Measurements from ENCODE around the gene APBA1. TPM values are rescaled to one million over a fixed set of nuclear protein-coding genes. Genes with fewer than 3 reads are reported as not detected.

The APBA1 gene
- total and polyA plus RNA-seq, 2 of the 4 experiments (the other 2 are of a cell fraction) = 3.8 to 5.1 TPM

GRCh38 chr9:69584759-69585158 lies 87.4 kb downstream of the APBA1 start:
- Histone ChIP-seq H2BK120ac (ENCODE audit: low read depth, low read length) (no peak overlapping the region), H4K91ac (ENCODE audit: insufficient read depth, low read depth, low read length) (no peak overlapping the region), H3K14ac (replicated peaks; ENCODE audit: low read depth, low read length) (no peak overlapping the region), H4K5ac (ENCODE audit: low read depth, low read length) (no peak overlapping the region), H3K9me3 (ENCODE audit: control insufficient read depth, insufficient read depth, low read length) (no peaks in the 10 kb centered on the region), H2AK9ac (replicated peaks; ENCODE audit: low read depth, low read length, poor library complexity) (no peak overlapping the region), H4K8ac (ENCODE audit: low read depth in 2 of 2, low read length in 2 of 2) (no peak overlapping the region), H3K9ac (ENCODE audit: low read depth, low read length) (no peak overlapping the region), H2AK5ac (ENCODE audit: low read depth, low read length) (no peak overlapping the region), H3K56ac (ENCODE audit: extremely low read depth, insufficient read depth, low read length) (no peak overlapping the region), H3K4ac (ENCODE audit: low read depth, low read length) (no peak overlapping the region), H3K4me3 (ENCODE audit: insufficient read depth, low read depth, low read length) (no peak overlapping the region), H2BK15ac (ENCODE audit: low read depth, low read length) (no peak overlapping the region), H2BK5ac (ENCODE audit: low read depth, low read length, poor library complexity, severe bottlenecking) (no peak overlapping the region), H3K79me1 (ENCODE audit: low read depth in 1 of 2, low read length in 2 of 2) (no peaks in the 10 kb centered on the region), H3K36me3 (ENCODE audit: control insufficient read depth, insufficient read depth, low read length) (no peaks in the 10 kb centered on the region), H3K9me1 (ENCODE audit: insufficient read depth, low read length) (peaks cover 3% of the 10 kb centered on the region; the same call in 1 of the 2 replicates), H3K27me3 (ENCODE audit: control insufficient read depth, insufficient read depth, low read length) (no peaks in the 10 kb centered on the region), H2BK20ac (ENCODE audit: low read depth, low read length) (no peak overlapping the region), H3K23ac (ENCODE audit: low read depth, low read length) (no peak overlapping the region), H2AFZ (replicated peaks; ENCODE audit: low read length, poor library complexity) (no peak overlapping the region), H3K27ac (ENCODE audit: insufficient read depth, low read length) (no peak overlapping the region), H3K18ac (ENCODE audit: low read depth, low read length) (no peak overlapping the region), H3K4me1 (ENCODE audit: control insufficient read depth, insufficient read depth, low read length) (peaks cover 2% of the 10 kb centered on the region; the same call in 1 of the 2 replicates), H4K20me1 (ENCODE audit: insufficient read depth, low read length) (no peaks in the 10 kb centered on the region), H3K4me2 (ENCODE audit: low read depth, low read length) (no peak overlapping the region)
- ATAC-seq (ENCODE audit: low read depth) (no peak), DNase-seq (no peak)
- in situ Hi-C loops (cut with MboI; ENCODE audit: low sequenced_read_pairs) = no loop called here
- ChIA-PET CTCF (no interaction called here), POLR2A (ENCODE audit: unreplicated experiment) (no interaction called here)
- dilution Hi-C loops (cut with HindIII; ENCODE audit: low sequenced_read_pairs, unreplicated experiment) = no loop called here
- BruUV-seq (replicated peaks) = no TSS peak
- TF ChIP-seq ELK1 (IDR thresholded peaks at IDR 0.05; ENCODE audit: borderline replicate concordance, low read depth, low read length) (no peak), USF2 (IDR thresholded peaks at IDR 0.05; ENCODE audit: low read depth, low read length) (no peak), CTCF (conservative IDR thresholded peaks at IDR 0.05; ENCODE audit: low read depth, low read length) (no peak), NFE2L2 (IDR thresholded peaks at IDR 0.05; ENCODE audit: low read depth, low read length) (no peak), MXI1 (IDR thresholded peaks at IDR 0.05; ENCODE audit: borderline replicate concordance, low read depth, low read length) (no peak), CEBPB (IDR thresholded peaks at IDR 0.05; ENCODE audit: low read depth, low read length) (no peak), RFX5 (IDR thresholded peaks at IDR 0.05; ENCODE audit: low read depth, low read length) (no peak)
- intact Hi-C loops (cut with micrococcal nuclease) = no loop called here

Data from IMR-90 (cell line).